Mesothelial cell of epicardium (in vitro differentiated cells): Measurements from ENCODE around the gene GPD2. TPM values are rescaled to one million over a fixed set of nuclear protein-coding genes. Genes with fewer than 3 reads are reported as not detected.

Experiments
- DNase-seq, 2 experiments: peaks; one replicate each; pipeline ENCODE4 v3.0.0; 2021; ENCODE audit warnings: low spot score in 2 of 2; ENCODE audit not compliant: unreplicated experiment in 2 of 2
- H3K27ac Mint-ChIP-seq: 2 replicates; pipeline ENCODE4 v1.8.0; 2021; ENCODE audit warnings: mixed read lengths
- H3K27me3 Mint-ChIP-seq: 2 replicates; pipeline ENCODE4 v1.8.0; 2021; ENCODE audit warnings: low read depth, mixed read lengths
- H3K36me3 Mint-ChIP-seq: 2 replicates; pipeline ENCODE4 v1.8.0; 2021; ENCODE audit warnings: mixed read lengths
- H3K4me1 Mint-ChIP-seq: 2 replicates; pipeline ENCODE4 v1.8.0; 2021; ENCODE audit warnings: mixed read lengths
- H3K4me3 Mint-ChIP-seq: 2 replicates; pipeline ENCODE4 v1.8.0; 2021; ENCODE audit warnings: mild to moderate bottlenecking, moderate library complexity, mixed read lengths
- H3K9me3 Mint-ChIP-seq: 2 replicates; pipeline ENCODE4 v1.8.0; 2021; ENCODE audit warnings: mixed read lengths
- total RNA-seq: library from RNA; stranded (reverse); gene quantifications from 3 replicates; pipeline ENCODE4 v1.2.1, GENCODE V29; 2021
- TF ChIP-seq, protein P1 (sequence below): fragments of 200-600 bp; sonication (generic); IDR thresholded peaks from one replicate; pipeline ENCODE4 v1.5.0; 2021; ENCODE audit warnings: antibody characterized with exemption; ENCODE audit not compliant: unreplicated experiment

The GPD2 gene
- total RNA-seq, 1 donor from 2014 or later: 21.7 TPM

DNA sequence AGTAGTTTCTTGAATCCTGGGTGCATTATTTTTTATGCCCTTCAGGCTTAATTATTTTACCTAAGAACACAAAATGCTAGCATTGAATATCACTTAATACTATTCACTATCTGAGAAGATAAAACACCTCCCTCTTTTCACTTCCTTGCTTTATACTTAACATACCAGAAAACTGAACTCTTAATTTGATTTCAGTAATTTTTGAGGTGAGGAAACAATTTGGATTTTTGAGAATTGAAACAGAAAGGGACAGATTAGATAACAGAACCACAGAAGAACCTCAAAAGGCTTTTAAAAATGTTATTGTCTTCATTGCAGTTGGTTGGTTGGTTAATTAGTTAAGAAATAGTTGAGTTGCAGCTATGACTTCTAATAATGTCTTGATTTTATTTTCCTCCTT, 69.5 kb downstream of the GPD2 start:
- Mint-ChIP-seq H3K36me3 (no peaks in the 10 kb centered on the region), H3K4me1 (peaks cover 2% of the 10 kb centered on the region), H3K27ac (no peak overlapping the region), H3K9me3 (no peaks in the 10 kb centered on the region), H3K4me3 (no peak overlapping the region), H3K27me3 (no peaks in the 10 kb centered on the region)
- no peak for DNase-seq
- TF ChIP-seq, protein P1, sequence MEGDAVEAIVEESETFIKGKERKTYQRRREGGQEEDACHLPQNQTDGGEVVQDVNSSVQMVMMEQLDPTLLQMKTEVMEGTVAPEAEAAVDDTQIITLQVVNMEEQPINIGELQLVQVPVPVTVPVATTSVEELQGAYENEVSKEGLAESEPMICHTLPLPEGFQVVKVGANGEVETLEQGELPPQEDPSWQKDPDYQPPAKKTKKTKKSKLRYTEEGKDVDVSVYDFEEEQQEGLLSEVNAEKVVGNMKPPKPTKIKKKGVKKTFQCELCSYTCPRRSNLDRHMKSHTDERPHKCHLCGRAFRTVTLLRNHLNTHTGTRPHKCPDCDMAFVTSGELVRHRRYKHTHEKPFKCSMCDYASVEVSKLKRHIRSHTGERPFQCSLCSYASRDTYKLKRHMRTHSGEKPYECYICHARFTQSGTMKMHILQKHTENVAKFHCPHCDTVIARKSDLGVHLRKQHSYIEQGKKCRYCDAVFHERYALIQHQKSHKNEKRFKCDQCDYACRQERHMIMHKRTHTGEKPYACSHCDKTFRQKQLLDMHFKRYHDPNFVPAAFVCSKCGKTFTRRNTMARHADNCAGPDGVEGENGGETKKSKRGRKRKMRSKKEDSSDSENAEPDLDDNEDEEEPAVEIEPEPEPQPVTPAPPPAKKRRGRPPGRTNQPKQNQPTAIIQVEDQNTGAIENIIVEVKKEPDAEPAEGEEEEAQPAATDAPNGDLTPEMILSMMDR: no peak

DNA sequence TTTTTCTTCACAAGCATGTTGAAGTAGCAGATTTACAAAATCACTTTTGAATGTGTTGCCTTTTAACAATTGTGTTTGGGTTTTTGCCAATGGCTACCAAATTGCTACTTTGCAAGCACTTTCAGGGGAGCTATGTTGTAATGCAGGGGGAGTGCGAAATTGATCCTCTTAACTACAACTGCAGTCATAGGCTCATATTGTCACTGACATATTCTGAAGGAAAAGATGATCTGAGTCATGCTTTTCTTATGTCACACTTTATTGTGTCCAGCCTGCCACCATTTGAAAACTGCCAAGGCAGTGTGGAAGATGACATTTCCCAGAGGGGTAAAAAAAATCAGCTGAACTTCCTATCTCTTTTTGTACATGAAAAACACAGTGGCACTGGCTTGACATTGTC, 74.9 kb downstream of the GPD2 start:
- Mint-ChIP-seq H3K27me3 (no peaks in the 10 kb centered on the region), H3K36me3 (peaks cover 7% of the 10 kb centered on the region), H3K4me3 (no peak overlapping the region), H3K9me3 (no peaks in the 10 kb centered on the region), H3K4me1 (no peaks in the 10 kb centered on the region), H3K27ac (no peak overlapping the region)
- no peak for DNase-seq
- TF ChIP-seq, protein P1: no peak

DNA sequence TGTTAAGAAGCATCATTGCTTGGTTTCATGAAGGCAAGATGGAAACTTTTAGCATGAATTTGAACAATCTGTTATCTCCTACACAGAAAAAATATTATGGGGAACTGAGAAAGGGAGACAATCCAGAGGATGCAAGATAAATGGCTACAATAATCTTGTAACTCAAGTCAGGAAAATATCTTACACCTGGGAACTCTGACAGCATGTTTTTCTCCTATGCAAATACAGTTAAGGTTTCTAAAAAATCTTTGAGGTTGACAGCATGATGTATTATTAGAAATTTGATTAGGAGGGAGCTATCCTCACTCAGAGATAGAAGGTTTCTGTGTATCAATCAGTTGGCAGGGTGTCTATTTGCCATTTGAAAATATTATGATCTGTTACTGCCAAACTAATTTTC, 75.6 kb downstream of the GPD2 start:
- H3K27me3 Mint-ChIP-seq: no peaks in the 10 kb centered on the region
- no peak overlapping the region for H3K27ac Mint-ChIP-seq
- no peak for DNase-seq

DNA sequence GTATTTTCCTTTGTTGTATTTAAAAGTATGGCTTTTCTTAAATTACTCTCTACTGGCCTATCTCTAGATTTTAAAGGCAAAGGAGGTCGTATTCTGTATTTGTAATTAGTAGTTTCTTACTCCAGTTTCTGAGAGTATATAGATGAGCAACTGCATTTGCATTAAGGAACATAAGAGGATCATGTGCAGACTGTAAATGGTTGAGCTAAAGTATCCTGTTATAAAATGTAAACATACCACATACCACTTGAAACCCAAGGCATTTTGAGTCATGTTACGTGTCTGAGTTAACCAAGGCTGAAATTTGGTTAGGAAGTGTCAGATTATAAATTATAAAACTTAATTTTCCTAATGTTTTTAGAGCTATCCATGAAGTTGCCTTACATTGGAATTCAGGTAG, 76.3 kb downstream of the GPD2 start:
- H3K9me3 Mint-ChIP-seq: no peaks in the 10 kb centered on the region
- TF ChIP-seq, protein P1: no peak
- no peaks in the 10 kb centered on the region for H3K4me1 Mint-ChIP-seq
- no peak overlapping the region for H3K4me3 Mint-ChIP-seq
- H3K27me3 Mint-ChIP-seq: no peaks in the 10 kb centered on the region
- DNase-seq: no peak
- no peak overlapping the region for H3K27ac Mint-ChIP-seq
- H3K36me3 Mint-ChIP-seq: peaks cover 7% of the 10 kb centered on the region

More for the DNA sequence above, 75.6 kb downstream of the GPD2 start:
- Mint-ChIP-seq H3K9me3 (no peaks in the 10 kb centered on the region), H3K36me3 (peaks cover 7% of the 10 kb centered on the region), H3K4me1 (no peaks in the 10 kb centered on the region), H3K4me3 (no peak overlapping the region)
- TF ChIP-seq, protein P1: no peak

DNA sequence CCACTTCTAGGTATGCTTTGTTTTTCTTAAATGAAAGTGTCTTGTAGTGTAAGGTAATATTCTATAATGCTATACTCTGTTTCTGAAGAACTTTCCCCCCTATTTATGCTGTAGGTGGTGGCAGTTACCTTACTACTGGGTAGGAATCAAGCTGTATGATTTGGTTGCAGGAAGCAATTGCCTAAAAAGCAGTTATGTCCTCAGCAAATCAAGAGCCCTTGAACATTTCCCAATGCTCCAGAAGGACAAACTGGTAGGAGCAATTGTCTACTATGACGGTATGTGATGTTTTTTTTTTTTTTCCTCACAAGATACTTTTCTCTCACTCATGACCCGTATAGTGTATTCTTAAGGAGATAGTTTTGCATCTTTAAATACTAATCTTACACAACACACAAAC, 77.0 kb downstream of the GPD2 start:
- no peak for DNase-seq
- no peaks in the 10 kb centered on the region for H3K4me1 Mint-ChIP-seq
- H3K36me3 Mint-ChIP-seq: peaks cover 7% of the 10 kb centered on the region
- TF ChIP-seq, protein P1: no peak
- H3K4me3 Mint-ChIP-seq: no peak overlapping the region
- H3K9me3 Mint-ChIP-seq: no peaks in the 10 kb centered on the region
- no peaks in the 10 kb centered on the region for H3K27me3 Mint-ChIP-seq
- no peak overlapping the region for H3K27ac Mint-ChIP-seq

DNA sequence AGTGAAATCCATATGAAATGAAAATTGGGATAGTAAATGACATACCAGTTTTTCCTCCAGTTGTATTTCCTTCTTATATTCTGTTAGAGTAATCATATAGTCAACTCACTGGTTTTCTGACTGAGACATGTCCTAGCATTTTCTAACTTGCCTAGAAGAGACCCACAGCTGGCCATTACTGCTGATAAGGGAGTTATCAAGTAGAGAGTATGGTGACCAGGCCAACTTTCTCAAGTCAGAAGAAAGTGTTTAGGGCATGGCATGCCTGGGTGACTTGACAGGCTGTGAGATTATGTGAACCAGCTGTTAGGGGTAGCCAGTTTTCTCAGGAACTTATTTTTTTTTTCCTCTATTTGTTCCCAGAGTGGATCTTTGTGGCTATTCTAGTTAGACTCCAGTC, 81.2 kb downstream of the GPD2 start:
- Mint-ChIP-seq H3K4me1 (no peaks in the 10 kb centered on the region), H3K27me3 (no peaks in the 10 kb centered on the region), H3K9me3 (peaks cover 7% of the 10 kb centered on the region), H3K27ac (no peak overlapping the region), H3K4me3 (no peak overlapping the region), H3K36me3 (peaks cover 17% of the 10 kb centered on the region)
- DNase-seq: no peak
- TF ChIP-seq, protein P1: no peak
